PC-3 (cell line): ENCODE results near the gene STK24. TPM values are rescaled to one million over a fixed set of nuclear protein-coding genes. Genes with fewer than 3 reads are reported as not detected.

Experiments used
- ATAC-seq: fragments of 200-7000 bp; cut with Tn5 transposase; 2 replicates; pipeline ENCODE4 v1.9.1; 2020; ENCODE audit warnings: mild to moderate bottlenecking, moderate library complexity
- BruUV-seq: library from RNA; stranded (reverse); fragments of 400-500 nt; replicated peaks from 2 replicates; lab custom pipeline; 2021; lab: Mats Ljungman, UMichigan
- CTCF ChIA-PET: fragments of 300-600 bp; sonication (Branson Sonifier 250); formaldehyde crosslinking; loops from one replicate; lab custom pipeline; 2022; ENCODE audit warnings: antibody characterized with exemption; lab: Charles Lee
- POLR2A ChIA-PET: fragments of 300-600 bp; sonication (Branson Sonifier 250); formaldehyde crosslinking; loops from one replicate; lab custom pipeline; 2022; ENCODE audit warnings: antibody characterized with exemption; ENCODE audit not compliant: unreplicated experiment; lab: Charles Lee
- DNase-seq: peaks from one replicate; pipeline ENCODE4 v3.0.0-alpha.2; 2015
- H2AFZ ChIP-seq: fragments of 300-600 bp; sonication (generic); 2 replicates; pipeline ENCODE4 v1.6.0; 2016; ENCODE audit warnings: antibody characterized with exemption, low read length
- H3F3A ChIP-seq: fragments of 300-600 bp; sonication (generic); one replicate; pipeline ENCODE4 v1.6.0; 2017; ENCODE audit warnings: antibody characterized with exemption, low read length, control low read depth, mild to moderate bottlenecking; ENCODE audit not compliant: unreplicated experiment
- H3K27ac ChIP-seq: fragments of 300-600 bp; sonication (generic); 2 replicates; pipeline ENCODE4 v1.5.1; 2016; ENCODE audit warnings: mild to moderate bottlenecking, low read length
- H3K27me3 ChIP-seq: fragments of 300-600 bp; sonication (generic); 2 replicates; pipeline ENCODE4 v1.6.1; 2016; ENCODE audit warnings: low read length, mixed read lengths
- H3K36me3 ChIP-seq: fragments of 300-600 bp; sonication (generic); 2 replicates; pipeline ENCODE4 v1.6.1; 2016; ENCODE audit warnings: low read depth, mixed run types, low read length, mixed read lengths
- H3K4me1 ChIP-seq: fragments of 300-600 bp; sonication (generic); 2 replicates; pipeline ENCODE4 v1.5.1; 2016; ENCODE audit warnings: low read length; ENCODE audit not compliant: insufficient read depth
- H3K4me2 ChIP-seq: fragments of 300-600 bp; sonication (generic); 2 replicates; pipeline ENCODE4 v1.6.0; 2016; ENCODE audit warnings: low read length
- H3K4me3 ChIP-seq: fragments of 300-600 bp; sonication (generic); 2 replicates; pipeline ENCODE4 v1.5.1; 2016; ENCODE audit warnings: mild to moderate bottlenecking, low read length, mixed read lengths
- H3K79me2 ChIP-seq: fragments of 300-600 bp; sonication (generic); 2 replicates; pipeline ENCODE4 v1.6.1; 2017; ENCODE audit warnings: low read length, mixed read lengths
- H3K9ac ChIP-seq: fragments of 300-600 bp; sonication (generic); 2 replicates; pipeline ENCODE4 v1.6.0; 2016; ENCODE audit warnings: mild to moderate bottlenecking, low read length
- H3K9me2 ChIP-seq: fragments of 300-600 bp; sonication (generic); replicated peaks from 2 replicates; pipeline ENCODE4 v1.6.1; 2016; ENCODE audit warnings: mixed run types, low read length, mixed read lengths
- H3K9me3 ChIP-seq: fragments of 300-600 bp; sonication (generic); 2 replicates; pipeline ENCODE4 v1.6.1; 2016; ENCODE audit warnings: low read length, mixed read lengths
- H4K20me1 ChIP-seq: fragments of 300-600 bp; sonication (generic); 2 replicates; pipeline ENCODE4 v1.6.1; 2016; ENCODE audit warnings: low read length, mixed read lengths
- CTCF ChIP-seq: fragments of 300-600 bp; sonication (generic); conservative IDR thresholded peaks from 2 replicates; pipeline ENCODE4 v1.5.1; 2017; ENCODE audit warnings: antibody characterized with exemption, low read depth, mild to moderate bottlenecking, low read length
- EZH2 ChIP-seq: fragments of 300-600 bp; sonication (generic); IDR thresholded peaks from one replicate; pipeline ENCODE4 v1.6.1; 2017; ENCODE audit warnings: antibody characterized with exemption, mild to moderate bottlenecking, low read length; ENCODE audit not compliant: unreplicated experiment
- EZH2phosphoT487 ChIP-seq: fragments of 300-600 bp; sonication (generic); IDR thresholded peaks from 2 replicates; pipeline ENCODE4 v1.6.1; 2018; ENCODE audit warnings: mild to moderate bottlenecking, antibody characterized with exemption, low read length, borderline replicate concordance
- intact Hi-C: fragments of 100-400 bp; cut with micrococcal nuclease; formaldehyde crosslinking; loops from 2 replicates; pipeline ENCODE4 v1.9.0; 2023
- total RNA-seq: library from RNA; depleted of rRNA; stranded (reverse); fragments of >200 nt; gene quantifications from 2 replicates; pipeline ENCODE4 v1.2.3, GENCODE V29; 2014

The STK24 gene
- total RNA-seq, 1 experiment from 2014 or later, result 52.4 TPM

GRCh38 chr13:98524391-98524790, 52.5 kb downstream of the STK24 start:
- ChIA-PET POLR2A (no interaction called here), CTCF (no interaction called here)
- H3K9me3 ChIP-seq, result no peaks in the 10 kb centered on the region
- H3K4me3 ChIP-seq, result no peak overlapping the region
- H3K9me2 ChIP-seq, result no peaks in the 10 kb centered on the region
- no peaks in the 10 kb centered on the region for H3F3A ChIP-seq
- intact Hi-C loops, result no loop called here
- no TSS peak for BruUV-seq
- no peak for ATAC-seq
- H2AFZ ChIP-seq, result no peak overlapping the region
- peaks cover 30% of the 10 kb centered on the region for H4K20me1 ChIP-seq
- no peak for DNase-seq
- peaks cover 100% of the 10 kb centered on the region for H3K79me2 ChIP-seq
- H3K36me3 ChIP-seq, result no peaks in the 10 kb centered on the region
- H3K27ac ChIP-seq, result no peak overlapping the region
- no peak overlapping the region for H3K9ac ChIP-seq
- TF ChIP-seq EZH2phosphoT487 (no peak), EZH2 (no peak), CTCF (no peak)
- H3K27me3 ChIP-seq, result no peaks in the 10 kb centered on the region
- no peak overlapping the region for H3K4me2 ChIP-seq
- no peaks in the 10 kb centered on the region for H3K4me1 ChIP-seq

GRCh38 chr13:98523455-98524102, 53.3 kb downstream of the STK24 start:
- Histone ChIP-seq H3K27me3 (no peaks in the 10 kb centered on the region), H3K4me1 (no peaks in the 10 kb centered on the region), H3K79me2 (peaks cover 97% of the 10 kb centered on the region), H3K4me2 (no peak overlapping the region), H3K9me3 (no peaks in the 10 kb centered on the region), H3K9me2 (no peaks in the 10 kb centered on the region), H2AFZ (no peak overlapping the region), H3F3A (no peaks in the 10 kb centered on the region), H3K36me3 (peaks cover under 1% of the 10 kb centered on the region; the same call in 1 of the 2 replicates), H3K27ac (no peak overlapping the region), H4K20me1 (peaks cover 25% of the 10 kb centered on the region; the same call in 1 of the 2 replicates), H3K4me3 (no peak overlapping the region), H3K9ac (no peak overlapping the region)
- no TSS peak for BruUV-seq
- TF ChIP-seq EZH2 (no peak), EZH2phosphoT487 (no peak), CTCF (no peak)
- CTCF ChIA-PET, result no interaction called here
- DNase-seq, result no peak
- intact Hi-C loops, result no loop called here
- ATAC-seq, result no peak
- POLR2A ChIA-PET, result no interaction called here

GRCh38 chr13:98522371-98522770, 54.5 kb downstream of the STK24 start:
- H3K4me2 ChIP-seq, result no peak overlapping the region
- DNase-seq (no peak), ATAC-seq (no peak)
- TF ChIP-seq CTCF (no peak), EZH2 (no peak), EZH2phosphoT487 (no peak)
- H3K27ac ChIP-seq, result no peak overlapping the region
- H3K79me2 ChIP-seq, result peaks cover 94% of the 10 kb centered on the region
- H3K9ac ChIP-seq, result no peak overlapping the region
- no peaks in the 10 kb centered on the region for H3K9me2 ChIP-seq
- ChIA-PET CTCF (interaction anchor here (0.5 kb wide), 1 partner anchor 18 kb away, joined by 8 read pairs; no protein-coding TSS in a partner anchor), POLR2A (interaction anchor here (0.6 kb wide), 1 partner anchor 275 kb away, joined by 4 read pairs; no protein-coding TSS in a partner anchor)
- H3K36me3 ChIP-seq, result peaks cover 10% of the 10 kb centered on the region; the same call in 1 of the 2 replicates
- intact Hi-C loops, result no loop called here
- no peaks in the 10 kb centered on the region for H3K4me1 ChIP-seq
- no peaks in the 10 kb centered on the region for H3F3A ChIP-seq
- peaks cover 25% of the 10 kb centered on the region; the same call in 1 of the 2 replicates for H4K20me1 ChIP-seq
- H3K9me3 ChIP-seq, result no peaks in the 10 kb centered on the region
- BruUV-seq, result no TSS peak
- no peak overlapping the region for H3K4me3 ChIP-seq
- H2AFZ ChIP-seq, result no peak overlapping the region
- H3K27me3 ChIP-seq, result no peaks in the 10 kb centered on the region
